Ramos (cell line): Measurements from ENCODE around the gene SH3RF2.

Experiments used
- in situ Hi-C: fragments of 300-500 bp; cut with MboI; formaldehyde crosslinking; loops from one replicate; pipeline ENCODE4 v1.14.3; 2022; ENCODE audit warnings: low sequenced_read_pairs; ENCODE audit not compliant: unreplicated experiment

SH3RF2 gene

DNA sequence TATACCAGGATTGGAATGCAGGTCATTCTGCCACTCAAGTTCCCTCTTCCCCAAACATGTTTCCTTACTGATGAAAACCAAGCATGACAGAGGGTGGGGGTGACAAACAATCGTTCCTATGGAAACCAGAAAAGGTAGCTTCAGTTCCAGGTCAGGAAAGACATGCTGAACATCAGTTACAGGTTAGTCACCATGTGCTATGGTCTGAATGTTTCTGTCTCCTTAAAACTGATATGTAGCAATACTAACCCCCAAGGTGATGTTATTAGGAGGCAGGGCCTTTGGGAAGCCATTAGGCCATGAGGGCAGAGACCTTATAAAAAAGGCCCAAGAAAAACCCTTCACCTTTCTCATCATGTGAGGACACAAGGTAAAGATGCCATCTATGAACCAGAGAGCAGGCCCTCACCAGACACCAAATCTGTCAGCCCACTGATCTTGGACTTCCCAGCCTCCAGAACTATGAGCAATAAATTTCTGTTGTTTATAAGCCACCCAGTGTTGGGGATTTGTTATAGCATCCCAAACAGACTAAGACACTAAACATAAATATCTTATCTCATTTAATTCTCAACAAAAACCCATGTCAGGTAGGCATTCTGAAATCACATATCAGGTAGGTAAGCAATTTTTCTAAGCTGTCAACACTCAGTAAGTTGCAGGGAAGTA, 15.7 kb upstream of the SH3RF2 start:
- in situ Hi-C loops: no loop called here

DNA sequence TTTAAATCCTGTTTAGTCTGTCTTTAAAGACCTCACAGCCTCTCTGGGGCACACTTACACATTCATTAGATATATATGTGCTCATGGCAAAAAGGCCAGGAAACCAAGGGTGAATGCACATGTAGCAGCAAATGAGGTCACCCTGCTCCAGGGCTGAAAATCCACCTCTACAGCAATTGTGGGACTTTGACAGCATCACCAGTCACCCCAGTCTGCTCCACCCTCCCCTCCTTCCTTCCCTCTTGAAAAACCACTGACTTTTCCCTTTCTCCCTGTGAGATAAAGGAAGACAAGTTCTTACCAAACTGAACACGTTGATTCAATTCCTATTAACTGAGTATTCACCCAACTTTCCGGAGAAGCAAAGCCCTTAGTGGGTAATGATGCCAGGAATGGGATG, 15.2 kb upstream of the SH3RF2 start:
- in situ Hi-C loops: no loop called here

DNA sequence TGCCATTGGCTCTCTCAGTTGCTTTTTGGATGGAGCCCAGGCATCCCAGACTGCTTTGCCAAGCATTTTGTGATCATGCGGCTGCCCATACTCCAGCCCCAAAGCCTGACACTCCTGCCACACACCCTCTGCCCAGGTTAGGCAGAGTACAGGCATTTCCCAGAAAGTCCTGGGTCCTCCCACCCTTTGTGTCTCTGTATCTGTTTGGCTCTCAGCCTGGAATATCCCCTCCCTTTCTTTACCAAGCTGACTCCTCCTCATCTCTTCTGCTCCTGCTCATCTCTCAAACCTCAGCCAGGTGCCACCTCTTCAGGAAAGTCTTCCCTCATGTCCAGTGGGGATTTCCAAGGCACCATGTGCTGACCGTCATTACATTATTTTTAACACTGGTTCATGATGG, 14.3 kb upstream of the SH3RF2 start:
- in situ Hi-C loops: no loop called here

DNA sequence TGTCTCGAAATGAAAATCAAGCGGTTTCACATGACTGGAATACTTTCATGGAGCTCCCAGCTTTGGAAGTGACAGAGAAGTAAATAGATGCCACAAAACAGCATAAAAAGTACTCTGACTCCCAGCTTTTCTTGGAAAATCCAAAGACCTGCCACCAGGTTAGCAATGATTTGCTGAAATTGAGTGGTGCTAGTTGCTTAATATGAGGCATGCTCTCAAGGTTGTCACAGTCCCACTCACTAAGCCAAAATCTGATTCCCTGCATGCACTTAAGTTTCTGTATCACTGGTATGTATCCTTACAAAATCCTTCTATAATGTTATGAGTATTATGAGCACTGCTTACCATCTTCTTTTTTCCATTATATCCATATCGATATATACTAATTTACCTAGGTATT, 13.0 kb upstream of the SH3RF2 start:
- in situ Hi-C loops: no loop called here

DNA sequence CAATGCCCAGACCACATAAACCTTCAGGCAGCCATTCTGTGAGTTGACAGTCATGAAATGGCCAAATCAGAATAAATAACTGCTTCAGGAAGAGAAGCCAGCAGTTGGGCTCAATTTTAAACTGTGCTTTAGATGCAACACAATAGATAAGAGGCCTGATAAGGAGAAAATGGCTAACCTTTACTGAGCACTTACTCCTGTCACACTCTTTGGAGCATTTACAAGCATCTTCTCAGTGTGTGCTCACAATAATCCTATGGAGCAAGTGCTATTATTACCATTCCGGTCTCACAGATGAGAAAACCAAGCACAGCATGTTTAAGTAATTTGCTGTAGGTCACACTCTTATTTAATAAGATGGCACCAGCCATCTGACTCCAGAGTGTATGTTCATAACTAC, 11.5 kb upstream of the SH3RF2 start:
- in situ Hi-C loops: no loop called here

DNA sequence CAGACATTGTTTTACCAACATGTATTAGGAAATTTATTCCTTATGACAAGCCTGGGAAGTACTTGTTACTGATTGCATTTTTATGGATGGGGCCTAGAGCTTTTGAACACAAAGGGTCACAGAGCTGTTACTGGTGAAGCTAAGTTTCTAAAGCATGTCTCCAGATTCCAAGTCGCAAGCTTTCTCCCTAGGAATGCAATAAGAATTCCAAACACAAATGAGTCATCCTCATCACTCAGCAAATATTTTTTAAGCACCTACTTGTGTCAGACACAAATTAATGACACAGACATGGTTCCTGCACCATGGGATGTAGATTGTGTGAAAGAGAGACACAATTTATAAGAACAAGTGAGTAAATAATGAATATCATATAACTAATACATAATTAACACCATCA, 11.0 kb upstream of the SH3RF2 start:
- in situ Hi-C loops: no loop called here

DNA sequence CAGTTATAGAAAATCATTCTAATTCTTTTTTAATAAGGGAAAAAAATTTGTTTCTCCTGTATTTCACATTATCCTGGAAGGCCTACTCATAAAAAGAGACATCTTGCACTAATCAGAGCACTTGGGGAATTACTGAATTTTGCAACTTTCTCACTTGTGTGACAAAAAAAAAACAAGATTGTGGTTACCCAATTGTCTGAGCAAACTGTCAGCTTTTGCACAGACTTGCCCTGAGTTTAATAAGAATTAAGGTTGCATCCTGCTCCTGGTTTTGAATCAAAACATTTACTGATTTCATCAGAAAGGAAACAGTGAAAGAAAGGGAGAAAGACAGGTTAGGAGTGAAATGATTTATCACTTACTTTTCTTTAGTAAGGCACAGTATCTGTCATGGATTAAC, 10.6 kb upstream of the SH3RF2 start:
- in situ Hi-C loops: no loop called here

DNA sequence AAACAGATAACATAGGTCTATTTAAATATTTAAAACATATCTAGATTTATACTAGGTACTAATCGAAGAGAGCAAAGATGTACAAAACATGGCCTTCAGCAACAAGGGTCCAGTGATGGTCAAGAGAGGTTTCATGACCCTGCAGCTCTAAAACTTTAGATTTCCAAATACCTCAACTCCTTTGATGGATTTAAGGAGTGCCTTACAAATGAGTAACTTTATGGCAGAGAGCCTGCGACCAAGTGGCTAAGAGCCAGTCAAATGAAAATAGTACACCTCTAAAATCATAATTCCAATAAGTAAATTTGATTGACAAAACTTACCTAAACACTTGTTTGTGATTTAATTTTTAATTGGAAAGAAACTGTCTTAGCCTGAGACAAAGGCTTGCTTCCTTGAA, 4.7 kb upstream of the SH3RF2 start:
- in situ Hi-C loops: no loop called here

DNA sequence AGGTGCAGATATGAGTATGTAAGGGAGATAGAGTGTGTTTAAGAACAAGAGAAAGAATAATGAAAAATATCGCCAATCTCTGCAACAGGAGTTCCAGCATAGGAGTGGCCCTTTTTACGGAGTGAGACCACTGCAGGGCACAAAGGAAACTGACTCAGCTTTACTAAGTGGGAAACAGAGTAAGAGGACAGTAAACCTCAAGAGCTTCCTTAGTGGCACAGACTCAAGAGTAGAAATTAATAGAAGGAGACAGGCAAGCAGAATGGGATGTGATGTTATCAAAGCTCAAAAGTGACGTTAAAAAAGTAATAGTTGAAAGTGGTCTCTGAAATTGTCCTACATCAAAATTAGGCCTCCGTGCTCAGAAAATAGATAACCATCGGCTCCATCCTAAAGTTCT, 2.1 kb upstream of the SH3RF2 start:
- in situ Hi-C loops: no loop called here

DNA sequence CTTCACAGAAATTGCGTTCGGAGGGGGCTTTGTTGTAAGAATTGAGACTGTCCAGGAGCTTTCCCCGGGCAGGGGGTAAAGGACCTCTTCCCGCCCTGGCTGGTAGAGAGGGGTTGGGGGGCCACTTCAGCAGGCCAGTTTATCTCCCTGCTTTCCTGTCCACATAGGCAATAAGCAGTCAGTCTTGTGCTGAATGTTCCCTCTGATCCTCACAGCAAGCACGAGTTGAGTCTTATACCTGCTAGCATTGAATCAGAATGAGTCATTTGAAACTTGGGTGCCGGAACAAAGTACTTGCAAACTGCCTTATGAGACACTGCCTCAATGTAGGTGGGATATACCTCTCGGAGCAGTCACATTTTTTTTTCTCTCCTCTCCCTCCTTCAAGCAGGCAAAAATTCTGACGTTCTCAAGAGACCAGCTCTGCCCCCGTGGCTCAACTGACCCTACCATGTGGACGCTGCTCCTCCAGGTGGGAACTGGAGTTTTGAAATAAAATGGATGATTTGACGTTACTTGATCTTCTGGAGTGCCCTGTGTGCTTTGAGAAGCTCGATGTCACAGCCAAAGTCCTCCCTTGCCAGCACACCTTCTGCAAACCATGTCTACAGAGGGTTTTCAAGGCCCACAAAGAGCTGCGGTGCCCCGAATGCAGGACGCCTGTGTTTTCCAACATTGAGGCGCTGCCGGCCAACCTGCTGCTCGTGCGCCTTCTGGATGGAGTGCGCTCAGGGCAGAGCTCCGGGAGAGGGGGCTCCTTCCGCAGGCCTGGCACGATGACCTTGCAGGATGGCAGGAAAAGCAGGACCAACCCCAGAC, 1.3 kb downstream of the SH3RF2 start:
- in situ Hi-C loops: no loop called here

DNA sequence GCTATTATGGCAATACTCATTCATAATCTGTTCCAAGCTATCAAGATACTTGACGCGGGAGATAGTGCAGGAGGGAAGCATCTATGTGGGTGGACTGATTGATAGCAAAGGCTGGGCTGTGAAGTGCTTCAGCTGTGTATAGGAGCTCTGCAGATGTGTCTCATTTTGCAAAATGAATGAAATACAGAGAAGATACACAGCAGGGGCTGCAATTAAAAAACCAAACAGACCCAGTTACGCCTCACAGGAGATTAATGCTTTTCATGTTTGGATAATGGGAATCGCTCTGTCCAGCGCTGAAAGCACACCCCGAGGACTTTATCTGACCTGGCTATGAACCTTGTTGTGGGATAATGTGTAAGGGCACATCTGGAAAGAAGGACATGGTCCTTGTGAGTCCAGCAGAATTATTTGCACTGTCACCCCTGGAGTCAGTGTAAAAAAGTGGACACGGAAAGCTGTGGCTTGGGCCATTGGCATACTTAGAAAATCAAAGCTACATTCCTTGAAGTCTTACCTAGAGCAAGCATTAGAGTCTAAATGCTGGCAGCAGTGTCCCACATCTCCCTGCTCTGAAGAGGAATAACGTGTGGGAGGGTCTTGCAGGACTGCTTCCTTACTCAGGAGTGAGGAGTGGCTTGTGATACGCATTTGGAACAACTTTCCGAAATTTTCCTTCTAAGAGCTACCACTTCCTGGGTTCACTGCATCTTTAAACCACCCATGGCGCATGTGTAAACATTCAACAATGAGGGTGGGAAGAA, 2.6 kb downstream of the SH3RF2 start:
- in situ Hi-C loops: no loop called here

DNA sequence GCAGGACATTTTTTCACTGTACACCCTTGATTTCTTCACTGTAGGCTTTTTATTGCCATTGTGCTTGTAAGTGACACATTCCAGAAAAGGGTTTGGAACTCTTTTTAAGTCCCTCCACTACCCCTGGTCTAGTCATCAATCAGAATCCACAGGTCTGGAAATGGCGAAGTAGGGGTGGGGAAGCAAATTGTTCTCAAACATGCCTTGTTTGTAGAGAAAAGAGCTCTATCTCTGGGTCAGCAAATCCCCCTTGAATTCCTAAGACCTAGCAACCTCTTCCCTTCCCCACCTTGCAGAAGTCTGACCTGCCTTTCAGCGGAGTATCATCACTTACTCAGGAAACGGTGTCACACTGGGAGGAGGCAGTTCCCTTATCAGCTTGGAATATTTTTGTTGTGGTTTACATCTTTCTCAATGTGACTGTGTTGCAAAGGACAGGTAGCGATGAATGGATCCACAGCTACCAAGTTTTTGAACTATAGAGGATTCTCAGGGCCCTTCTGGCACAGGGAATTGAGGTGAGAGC, 3.2 kb downstream of the SH3RF2 start:
- in situ Hi-C loops: no loop called here

DNA sequence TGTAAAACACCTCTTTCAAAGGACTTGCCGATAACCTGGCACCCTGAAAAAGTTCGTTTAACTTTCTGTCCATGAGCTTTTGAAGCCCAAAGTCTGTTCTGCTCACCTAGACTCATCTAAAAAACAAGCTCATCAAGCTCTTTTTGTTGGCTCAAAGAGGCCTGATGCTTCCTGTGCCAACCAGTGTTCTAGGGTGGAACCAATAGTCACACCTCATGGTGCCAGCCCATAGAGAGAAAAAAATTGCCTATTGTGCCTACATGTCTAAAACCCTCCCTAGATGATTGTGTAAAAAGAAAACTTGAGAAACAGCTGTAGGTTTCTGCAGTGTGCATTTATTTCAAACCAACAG, 4.7 kb downstream of the SH3RF2 start:
- in situ Hi-C loops: no loop called here

DNA sequence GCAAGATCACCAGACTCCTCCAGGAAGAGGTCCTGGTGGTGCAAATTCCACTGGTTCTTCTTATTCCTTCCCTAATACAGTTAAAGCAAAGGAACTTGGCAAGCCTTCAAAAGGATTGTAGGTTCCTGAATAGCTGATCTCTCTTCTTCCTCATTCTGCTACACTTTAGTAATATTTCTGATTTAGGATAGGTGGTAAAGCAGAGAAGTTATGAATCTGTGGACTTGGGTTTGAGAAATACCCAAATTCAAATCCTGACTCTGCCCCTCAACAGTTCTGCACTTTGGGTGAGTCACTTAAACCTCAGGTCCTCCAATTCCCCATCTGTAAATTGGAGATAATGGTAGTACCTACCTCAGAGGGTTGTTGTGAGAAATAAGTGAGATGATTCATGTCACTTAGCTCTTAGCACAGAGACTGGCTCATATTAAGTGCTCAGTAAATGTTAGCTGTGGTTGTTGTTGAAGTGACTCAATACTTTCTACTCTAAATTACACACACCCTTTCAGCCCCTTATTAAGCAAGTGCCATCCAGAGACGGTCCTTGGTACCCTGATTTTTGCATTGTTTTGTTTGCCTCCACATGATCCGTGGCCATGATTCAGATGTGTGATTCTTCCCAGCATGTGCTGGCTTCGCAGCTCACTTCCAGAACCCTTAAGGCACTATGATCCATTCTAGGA, 5.2 kb downstream of the SH3RF2 start:
- in situ Hi-C loops: no loop called here

DNA sequence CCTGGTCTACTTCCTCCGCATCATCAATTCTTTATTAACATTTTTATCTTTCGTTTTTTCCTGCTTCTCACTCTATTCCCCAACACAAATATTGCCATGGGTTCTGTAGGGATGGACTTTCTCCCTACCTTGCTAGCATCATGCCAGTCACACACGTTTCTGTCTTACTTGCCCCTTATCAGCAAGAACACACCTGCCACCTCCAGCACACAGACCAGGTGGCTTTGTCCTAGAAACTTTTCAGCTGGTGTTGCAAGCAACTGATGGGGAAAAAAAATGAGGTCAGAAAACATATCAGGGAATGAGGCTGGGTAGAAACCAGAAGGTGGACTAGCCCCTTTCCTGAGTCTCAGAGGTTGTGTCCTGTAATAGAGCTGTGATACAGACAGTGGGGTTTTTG, 5.8 kb downstream of the SH3RF2 start:
- in situ Hi-C loops: no loop called here

DNA sequence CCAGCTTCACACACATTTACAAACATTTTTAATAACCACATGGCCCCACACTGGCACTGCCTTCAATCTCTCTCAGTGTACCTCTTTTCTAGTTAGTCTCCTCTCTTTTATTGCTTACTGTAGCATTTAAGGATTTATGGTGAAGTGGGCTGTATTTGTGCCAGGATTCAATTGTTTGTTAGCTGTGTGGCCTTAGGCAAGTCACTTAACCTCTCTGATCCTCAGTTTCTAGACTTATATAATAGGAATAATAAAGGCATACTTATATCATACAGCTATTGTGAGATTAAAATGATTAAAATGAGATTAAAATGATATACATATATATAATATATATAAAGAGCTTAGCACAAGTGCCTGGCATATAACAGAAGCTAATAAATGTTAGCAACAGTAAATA, 6.4 kb downstream of the SH3RF2 start:
- in situ Hi-C loops: no loop called here

DNA sequence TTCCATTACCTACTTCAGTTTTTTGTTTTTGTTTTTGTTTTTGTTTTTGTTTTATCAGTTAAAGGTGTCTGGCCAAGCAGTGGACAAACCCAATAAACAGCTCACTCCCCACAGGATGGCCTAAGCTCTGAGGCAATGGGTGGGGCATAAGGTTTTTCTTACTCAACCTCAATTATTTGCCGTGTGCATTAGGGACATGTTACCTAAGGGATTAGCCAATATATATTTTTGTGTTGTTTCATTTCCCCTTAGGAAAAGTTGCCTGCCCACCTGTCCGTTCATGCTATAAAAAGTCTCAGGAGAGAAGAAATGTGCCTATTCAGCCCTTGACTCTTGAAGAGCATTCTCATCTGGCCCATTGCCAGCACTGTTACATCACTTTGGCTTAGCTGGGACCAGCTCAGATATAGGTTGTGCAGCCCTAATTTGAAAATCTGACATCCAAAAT, 7.3 kb downstream of the SH3RF2 start:
- in situ Hi-C loops: no loop called here

DNA sequence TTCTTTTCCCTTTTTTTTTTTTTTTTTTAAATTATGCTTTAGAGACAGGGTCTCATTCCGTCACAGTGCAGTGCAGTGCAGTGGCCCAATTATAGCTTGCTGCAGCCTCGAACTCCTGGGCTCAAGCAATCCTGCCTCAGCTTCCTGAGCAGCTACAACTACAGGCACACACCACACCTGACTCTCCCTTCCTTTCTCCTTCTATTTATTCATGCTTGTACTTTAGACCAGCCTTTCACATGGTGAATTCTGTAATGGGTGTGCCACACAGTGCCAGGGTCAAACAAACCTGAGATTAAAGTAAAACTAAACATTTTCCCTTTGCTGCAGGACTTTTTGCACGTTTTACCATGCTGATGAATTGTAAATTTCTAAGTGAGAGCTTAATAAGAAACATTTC, 8.0 kb downstream of the SH3RF2 start:
- in situ Hi-C loops: no loop called here

DNA sequence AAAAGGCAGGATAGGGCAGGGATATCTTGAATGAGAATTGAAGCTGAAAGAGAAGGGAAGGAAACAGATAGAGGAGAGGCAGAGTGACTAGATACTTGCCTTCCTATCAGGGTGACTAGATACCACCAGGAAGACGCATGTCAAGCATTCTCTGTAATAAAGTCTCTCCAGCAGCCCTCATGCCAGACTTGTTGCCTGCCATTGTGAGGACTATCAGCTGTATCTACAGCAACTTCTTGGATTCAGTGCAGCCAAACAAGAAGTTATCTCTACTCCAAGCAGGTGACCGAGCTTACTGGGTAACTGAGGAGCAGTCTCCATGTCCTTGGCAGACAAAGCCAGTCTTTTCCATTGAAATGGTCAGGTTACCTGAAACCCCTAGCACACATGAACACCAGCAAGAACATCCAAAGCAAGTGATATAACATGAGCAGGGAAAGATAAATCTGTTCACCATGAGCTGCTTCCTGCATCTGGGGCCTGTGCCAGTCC, 9.3 kb downstream of the SH3RF2 start:
- in situ Hi-C loops: no loop called here

DNA sequence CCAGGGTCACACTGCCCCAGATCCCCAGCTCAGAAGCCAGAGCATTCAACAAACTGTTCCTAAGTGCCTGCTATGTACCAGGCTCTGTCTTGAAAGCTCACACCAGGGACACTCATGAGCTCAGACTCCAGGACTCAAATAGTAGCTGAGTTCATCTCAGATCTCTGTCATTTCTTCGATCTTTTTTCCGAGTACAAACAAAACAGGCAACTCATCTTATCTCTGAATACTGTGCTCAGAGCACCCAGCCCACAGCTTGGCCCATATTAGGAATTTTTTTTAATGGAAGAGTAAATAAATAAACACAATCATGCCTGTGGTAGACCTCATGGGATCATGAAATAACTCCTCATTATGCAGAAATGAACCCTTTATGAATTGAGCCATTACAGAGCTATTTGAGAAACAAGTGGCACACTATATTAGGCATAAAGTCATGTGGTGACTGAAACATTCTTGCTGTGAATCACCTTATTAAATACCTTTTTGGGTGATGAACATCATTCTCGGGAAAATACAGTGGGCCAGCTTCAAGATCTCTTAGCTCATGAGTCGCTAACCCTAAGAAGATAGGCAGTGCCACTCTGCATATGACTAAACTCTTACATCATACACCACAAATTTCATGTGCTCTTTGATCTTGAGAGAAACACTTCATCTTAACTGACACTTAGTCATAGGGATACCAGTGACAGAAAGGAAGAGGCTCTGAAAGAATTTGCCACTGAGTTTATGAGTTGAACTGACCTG, 9.9 kb downstream of the SH3RF2 start:
- in situ Hi-C loops: no loop called here
